ENCODE data around the gene YPEL2. TPM values are rescaled to one million over a fixed set of nuclear protein-coding genes. Genes with fewer than 3 reads are reported as not detected.

YPEL2 gene
- total and polyA plus RNA-seq, 2 donors (not counting 3 experiments of a cell fraction or from before 2014, with no cell fraction given), result 36.5 to 66.8 TPM

GRCh38 chr17:59380474-59380873, 49.0 kb downstream of the YPEL2 start:
- Histone ChIP-seq H2AFZ (ENCODE audit: low read depth, low read length) (no peak overlapping the region), H3K79me2 (ENCODE audit: control insufficient read depth, insufficient read depth, low read length) (peaks cover 11% of the 10 kb centered on the region), H3K36me3 (ENCODE audit: control insufficient read depth in 2 of 2, extremely low read depth in 1 of 2, insufficient read depth in 2 of 2, low read length in 2 of 2) (peaks cover 0 to 4% of the 10 kb centered on the region in 2 experiments), H3K4me2 (ENCODE audit: insufficient read depth, low read length) (no peak overlapping the region), H3K4me1 (ENCODE audit: control insufficient read depth, extremely low read depth, insufficient read depth, low read length) (peaks cover 49% of the 10 kb centered on the region), H3K27me3 (ENCODE audit: control insufficient read depth in 2 of 2, insufficient read depth in 2 of 2, low read length in 2 of 2) (no peaks in the 10 kb centered on the region), H3K27ac (ENCODE audit: insufficient read depth, low read depth, low read length) (no peak overlapping the region), H3K9ac (replicated peaks; ENCODE audit: extremely low read depth, insufficient read depth, low read length) (no peak overlapping the region), H4K20me1 (replicated peaks; ENCODE audit: control insufficient read depth, extremely low read depth, insufficient read depth, low read length) (no peaks in the 10 kb centered on the region), H3K9me1 (replicated peaks; ENCODE audit: control insufficient read depth, extremely low read depth, insufficient read depth, low read length) (no peaks in the 10 kb centered on the region), H3K9me3 (replicated peaks; ENCODE audit: control insufficient read depth, insufficient read depth, low read length) (no peaks in the 10 kb centered on the region), H3K4me3 (replicated peaks in 1 of 3; ENCODE audit: insufficient read depth in 1 of 3, low read depth in 1 of 3, low read length in 3 of 3) (no peak overlapping the region)
- CTCF ChIA-PET, result interaction anchor here (0.6 to 2.1 kb wide), 2 partner anchors 51 to 66 kb away, joined by 3 to 12 read pairs; no protein-coding TSS in a partner anchor
- dilution Hi-C loops (cut with MboI; ENCODE audit: extremely low pct_ligation_motif_present, low sequenced_read_pairs) (no loop called here), intact Hi-C loops (cut with micrococcal nuclease) (no loop called here)
- POLR2A ChIA-PET, result interaction anchor here (0.5 kb wide), 1 partner anchor 17 kb away, joined by 4 read pairs; no protein-coding TSS in a partner anchor
- BruUV-seq (replicated peaks), result no TSS peak
- DNase-seq (ENCODE audit: low read depth, low spot score) (no peak), FAIRE-seq (no peak)
- TF ChIP-seq GATA2 (IDR thresholded peaks at IDR 0.05; ENCODE audit: insufficient read depth, insufficient read length, low read depth, low read length) (no peak), MYC (IDR thresholded peaks at IDR 0.05; ENCODE audit: low read depth, low read length) (no peak), CTCF (IDR thresholded peaks at IDR 0.05; ENCODE audit: extremely low read depth in 1 of 2, insufficient read depth in 1 of 2, low read depth in 1 of 2, low read length in 2 of 2) (no peak)

GRCh38 chr17:59381716-59382570, 50.5 kb downstream of the YPEL2 start:
- CTCF ChIA-PET, result interaction anchor here (0.7 to 2.1 kb wide), 2 partner anchors 49 to 52 kb away, joined by 3 to 12 read pairs; no protein-coding TSS in a partner anchor
- POLR2A ChIA-PET, result no interaction called here
- BruUV-seq (replicated peaks), result no TSS peak
- peaks cover 44% of the 10 kb centered on the region for H3K4me1 ChIP-seq (ENCODE audit: control insufficient read depth, extremely low read depth, insufficient read depth, low read length)
- H3K9me3 ChIP-seq (replicated peaks; ENCODE audit: control insufficient read depth, insufficient read depth, low read length), result no peaks in the 10 kb centered on the region
- DNase-seq (ENCODE audit: low read depth, low spot score), result peak; percentile 93
- intact Hi-C loops (cut with micrococcal nuclease) (loop anchor here (1.0 kb wide), 1 partner anchor 45 kb away; no protein-coding TSS in a partner anchor), dilution Hi-C loops (cut with MboI; ENCODE audit: extremely low pct_ligation_motif_present, low sequenced_read_pairs) (no loop called here)
- H4K20me1 ChIP-seq (replicated peaks; ENCODE audit: control insufficient read depth, extremely low read depth, insufficient read depth, low read length), result no peaks in the 10 kb centered on the region
- H3K9ac ChIP-seq (replicated peaks; ENCODE audit: extremely low read depth, insufficient read depth, low read length), result no peak overlapping the region
- H3K79me2 ChIP-seq (ENCODE audit: control insufficient read depth, insufficient read depth, low read length), result peaks cover 6% of the 10 kb centered on the region
- H3K36me3 ChIP-seq (ENCODE audit: control insufficient read depth in 2 of 2, extremely low read depth in 1 of 2, insufficient read depth in 2 of 2, low read length in 2 of 2), result peaks cover 0 to 6% of the 10 kb centered on the region in 2 experiments
- no peaks in the 10 kb centered on the region for H3K9me1 ChIP-seq (replicated peaks; ENCODE audit: control insufficient read depth, extremely low read depth, insufficient read depth, low read length)
- H2AFZ ChIP-seq (ENCODE audit: low read depth, low read length), result no peak overlapping the region
- H3K4me3 ChIP-seq (replicated peaks in 1 of 3; ENCODE audit: insufficient read depth in 1 of 3, low read depth in 1 of 3, low read length in 3 of 3), result no peak overlapping the region
- H3K27ac ChIP-seq (ENCODE audit: insufficient read depth, low read depth, low read length), result peak overlapping the region; percentile 46
- TF ChIP-seq FOS (IDR thresholded peaks at IDR 0.05; ENCODE audit: borderline replicate concordance, insufficient read depth, low read length) (no peak), POLR2A (IDR thresholded peaks at IDR 0.05; ENCODE audit: low read depth, low read length) (no peak), POLR2AphosphoS5 (IDR thresholded peaks at IDR 0.05; ENCODE audit: insufficient read depth, low read depth, low read length) (no peak), MYC (IDR thresholded peaks at IDR 0.05; ENCODE audit: low read depth, low read length) (no peak), GATA2 (IDR thresholded peaks at IDR 0.05; ENCODE audit: insufficient read depth, insufficient read length, low read depth, low read length) (no peak), EZH2 (IDR thresholded peaks at IDR 0.05; ENCODE audit: borderline replicate concordance, low read depth, low read length, severe bottlenecking) (no peak), MAX (IDR thresholded peaks at IDR 0.05; ENCODE audit: insufficient read depth, insufficient read length) (no peak), JUN (IDR thresholded peaks at IDR 0.05; ENCODE audit: borderline replicate concordance, insufficient read depth, insufficient read length, low read depth) (no peak), CTCF (IDR thresholded peaks at IDR 0.05; ENCODE audit: extremely low read depth in 1 of 2, insufficient read depth in 1 of 2, low read depth in 1 of 2, low read length in 2 of 2) (no peak)
- no peak overlapping the region for H3K4me2 ChIP-seq (ENCODE audit: insufficient read depth, low read length)
- no peaks in the 10 kb centered on the region for H3K27me3 ChIP-seq (ENCODE audit: control insufficient read depth in 2 of 2, insufficient read depth in 2 of 2, low read length in 2 of 2)
- FAIRE-seq, result no peak
